Jurkat, Clone E6-1 (cell line): Measurements from ENCODE around the gene IGSF11.
"Not testable (repeated sequence)": the region's sequence is repeated elsewhere in the genome, so short reads cannot be mapped to it uniquely, and the experiment has no call there.

Experiments used
- DNase-seq: peaks from one replicate; pipeline ENCODE4 v3.0.0-alpha.2; 2011; ENCODE audit warnings: low read depth, low spot score
- H3K4me3 ChIP-seq: 2 replicates; pipeline ENCODE4 v1.5.1; 2011; ENCODE audit warnings: mild to moderate bottlenecking, low read length, control low read depth, moderate library complexity

Gene IGSF11

GRCh38 chr3:118907909-118908308 lies 126.7 kb downstream of the IGSF11 start:
- no peak overlapping the region for H3K4me3 ChIP-seq
- no peak for DNase-seq

- no peak overlapping the region for H3K4me3 ChIP-seq
- peak; percentile 27 for DNase-seq
Observed at GRCh38 chr3:118900737-118901525, 133.7 kb downstream of the IGSF11 start.

GRCh38 chr3:118890206-118890605 lies 144.4 kb downstream of the IGSF11 start:
- no peak overlapping the region for H3K4me3 ChIP-seq
- no peak for DNase-seq

GRCh38 chr3:118889691-118890090 lies 145.0 kb downstream of the IGSF11 start:
- DNase-seq = no peak
- no peak overlapping the region for H3K4me3 ChIP-seq

GRCh38 chr3:118886708-118887107 lies 147.9 kb downstream of the IGSF11 start:
- no peak overlapping the region for H3K4me3 ChIP-seq
- no peak for DNase-seq

GRCh38 chr3:118884748-118885206 lies 149.9 kb downstream of the IGSF11 start:
- DNase-seq = peak; percentile 31
- H3K4me3 ChIP-seq = no peak overlapping the region

- H3K4me3 ChIP-seq = no peak overlapping the region
- peak; percentile 62 for DNase-seq
Observed at GRCh38 chr3:118882353-118882947, 152.2 kb downstream of the IGSF11 start.

- DNase-seq = no peak
- no peak overlapping the region for H3K4me3 ChIP-seq
Observed at GRCh38 chr3:118868051-118868450, 166.6 kb downstream of the IGSF11 start.

GRCh38 chr3:118863731-118864322 lies 170.8 kb downstream of the IGSF11 start:
- DNase-seq = peak; percentile 10
- H3K4me3 ChIP-seq = no peak overlapping the region

GRCh38 chr3:118859950-118860349 lies 174.7 kb downstream of the IGSF11 start:
- no peak overlapping the region for H3K4me3 ChIP-seq
- DNase-seq = no peak

GRCh38 chr3:118851466-118852193 lies 183.0 kb downstream of the IGSF11 start:
- H3K4me3 ChIP-seq = not testable (repeated sequence)
- DNase-seq = peak; percentile 19

- no peak overlapping the region for H3K4me3 ChIP-seq
- no peak for DNase-seq
Observed at GRCh38 chr3:118850687-118851086, 184.0 kb downstream of the IGSF11 start.
